EL (cell line): ENCODE measurements around the gene F2RL1.
"Not testable (repeated sequence)": the region's sequence is repeated elsewhere in the genome, so short reads cannot be mapped to it uniquely, and the experiment has no call there.

Source experiments
- DNase-seq: peaks from one replicate; pipeline ENCODE4 v3.0.0-alpha.2; 2016

F2RL1 gene, protein sequence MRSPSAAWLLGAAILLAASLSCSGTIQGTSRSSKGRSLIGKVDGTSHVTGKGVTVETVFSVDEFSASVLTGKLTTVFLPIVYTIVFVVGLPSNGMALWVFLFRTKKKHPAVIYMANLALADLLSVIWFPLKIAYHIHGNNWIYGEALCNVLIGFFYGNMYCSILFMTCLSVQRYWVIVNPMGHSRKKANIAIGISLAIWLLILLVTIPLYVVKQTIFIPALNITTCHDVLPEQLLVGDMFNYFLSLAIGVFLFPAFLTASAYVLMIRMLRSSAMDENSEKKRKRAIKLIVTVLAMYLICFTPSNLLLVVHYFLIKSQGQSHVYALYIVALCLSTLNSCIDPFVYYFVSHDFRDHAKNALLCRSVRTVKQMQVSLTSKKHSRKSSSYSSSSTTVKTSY

DNA sequence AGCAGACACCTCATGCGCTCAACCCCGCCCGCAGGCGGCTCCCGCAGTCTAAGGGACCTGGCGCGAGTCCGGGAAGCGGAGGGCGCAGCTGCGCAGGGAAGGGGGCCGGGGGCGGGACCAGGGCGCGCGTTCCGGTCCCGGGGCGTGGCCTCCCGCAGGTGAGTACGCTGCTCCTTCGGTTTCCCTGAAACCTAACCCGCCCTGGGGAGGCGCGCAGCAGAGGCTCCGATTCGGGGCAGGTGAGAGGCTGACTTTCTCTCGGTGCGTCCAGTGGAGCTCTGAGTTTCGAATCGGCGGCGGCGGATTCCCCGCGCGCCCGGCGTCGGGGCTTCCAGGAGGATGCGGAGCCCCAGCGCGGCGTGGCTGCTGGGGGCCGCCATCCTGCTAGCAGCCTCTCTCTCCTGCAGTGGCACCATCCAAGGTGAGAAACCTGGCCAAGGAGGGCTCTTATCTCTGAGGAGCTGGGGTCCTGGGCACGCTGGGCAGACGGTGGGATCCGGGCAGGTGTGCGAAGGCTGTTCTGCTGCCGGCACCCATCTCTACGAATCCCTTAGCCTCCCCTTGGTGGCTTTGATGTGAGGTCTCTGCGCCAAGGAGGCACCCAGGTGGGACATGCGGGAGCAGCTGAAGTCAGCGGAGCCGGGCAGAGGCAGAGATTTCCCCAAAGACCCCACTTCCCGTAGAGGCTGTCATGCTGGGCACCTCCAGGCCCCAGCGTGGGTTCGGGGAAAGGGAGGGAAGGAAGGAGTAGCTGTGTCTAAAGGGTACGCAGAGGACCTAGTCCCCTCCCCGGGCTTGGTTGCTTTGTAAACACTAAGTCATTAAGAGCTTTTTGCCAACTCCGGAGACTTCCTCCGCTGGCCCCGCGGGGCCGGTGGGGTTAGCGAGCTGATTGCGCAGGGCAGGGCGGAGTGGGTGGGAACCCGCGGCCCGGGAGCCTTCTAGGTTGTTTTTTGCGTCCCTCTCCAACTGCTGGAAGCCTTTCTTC lies at the start of gene F2RL1:
TSS of gene F2RL1 (plus strand) at position 187 of the 988 bp plus-strand sequence. CDS start at position 340, 153 bp downstream.
- peak; percentile 81 for DNase-seq

GRCh38 chr5:76771041-76771440 lies 47.8 kb upstream of the F2RL1 start:
- DNase-seq, result not testable (repeated sequence)

DNA sequence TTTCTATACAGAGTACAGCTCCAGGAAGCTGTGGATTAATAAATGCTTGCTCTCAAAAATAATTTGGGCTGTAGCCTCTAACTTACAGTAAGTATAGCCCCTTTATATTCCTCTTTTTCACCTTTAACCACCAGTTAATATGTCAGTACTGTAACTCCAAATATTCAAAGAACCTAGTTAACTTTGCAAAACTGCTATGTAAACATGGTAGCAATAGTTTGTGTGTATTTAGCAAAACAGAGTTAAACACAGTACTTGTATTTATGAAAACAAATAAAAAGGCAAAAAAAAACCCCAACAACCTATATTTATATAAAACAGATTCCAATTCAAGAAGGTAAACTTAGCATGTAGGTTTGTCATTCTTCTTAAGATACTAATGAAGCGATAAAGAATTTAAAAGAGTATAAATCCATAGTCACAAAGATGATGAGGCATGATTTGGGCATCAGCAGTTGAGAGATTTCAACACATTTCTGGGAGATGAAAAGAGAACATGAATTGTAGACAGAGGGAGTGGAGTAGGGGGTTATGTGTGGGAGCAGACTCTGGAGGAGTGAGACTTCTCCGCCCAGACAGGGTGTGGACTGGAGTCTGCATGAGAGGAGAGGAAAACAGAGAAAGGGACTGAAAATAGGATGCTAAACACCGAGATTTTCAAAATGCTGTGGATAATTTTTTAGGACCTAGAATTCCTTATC lies 47.0 kb upstream of the F2RL1 start:
- DNase-seq, result no peak

DNA sequence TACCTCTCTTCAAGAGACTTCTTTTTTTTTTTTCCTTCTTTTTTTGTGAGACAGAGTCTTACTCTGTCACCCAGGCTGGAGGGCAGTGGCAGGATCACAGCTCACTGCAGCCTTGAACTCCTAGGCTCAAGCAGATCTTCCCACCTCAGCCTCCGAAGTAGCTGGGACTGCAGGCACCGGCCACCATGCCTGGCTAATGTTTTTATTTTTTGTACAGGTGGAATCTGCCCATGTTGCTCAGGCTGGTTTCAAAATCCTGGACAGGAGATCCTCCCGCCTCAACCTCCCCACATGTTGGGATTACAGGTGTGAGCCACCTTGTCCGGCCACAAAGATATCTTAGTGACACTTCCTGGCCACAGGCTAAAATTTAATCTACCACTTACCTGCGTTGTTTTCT lies 42.9 kb upstream of the F2RL1 start:
- DNase-seq, result no peak

GRCh38 chr5:76776391-76776790 lies 42.4 kb upstream of the F2RL1 start:
- no peak for DNase-seq

GRCh38 chr5:76780616-76781015 lies 38.2 kb upstream of the F2RL1 start:
- not testable (repeated sequence) for DNase-seq

- DNase-seq, result no peak
These were observed 37.1 kb upstream of the F2RL1 start for GRCh38 chr5:76781775-76782174.

DNA sequence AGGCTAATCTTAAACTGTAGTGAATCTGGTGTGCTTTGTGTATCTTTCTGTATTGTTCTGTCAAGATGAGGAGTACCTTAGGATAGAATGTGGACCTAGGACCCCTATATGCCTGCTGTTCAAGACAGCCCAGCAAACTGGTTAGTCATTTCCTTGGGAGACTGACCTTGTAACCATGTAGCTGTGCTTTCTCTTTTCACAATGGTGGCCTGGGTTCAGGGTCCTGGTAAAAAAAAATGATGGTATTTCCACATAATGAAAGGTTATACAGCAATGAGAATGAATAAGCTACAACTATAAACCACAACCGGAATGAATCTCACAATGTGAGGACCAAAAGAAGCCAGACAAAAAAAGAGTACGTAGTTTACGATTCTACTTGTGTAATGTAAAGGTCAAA lies 36.4 kb upstream of the F2RL1 start:
- DNase-seq, result no peak

- no peak for DNase-seq
These were observed 31.6 kb upstream of the F2RL1 start for GRCh38 chr5:76787237-76787636.

GRCh38 chr5:76788362-76788761 lies 30.5 kb upstream of the F2RL1 start:
- no peak for DNase-seq

- not testable (repeated sequence) for DNase-seq
These were observed 29.6 kb upstream of the F2RL1 start for GRCh38 chr5:76789275-76789674.

GRCh38 chr5:76789991-76790581 lies 28.7 kb upstream of the F2RL1 start:
- no peak for DNase-seq

DNA sequence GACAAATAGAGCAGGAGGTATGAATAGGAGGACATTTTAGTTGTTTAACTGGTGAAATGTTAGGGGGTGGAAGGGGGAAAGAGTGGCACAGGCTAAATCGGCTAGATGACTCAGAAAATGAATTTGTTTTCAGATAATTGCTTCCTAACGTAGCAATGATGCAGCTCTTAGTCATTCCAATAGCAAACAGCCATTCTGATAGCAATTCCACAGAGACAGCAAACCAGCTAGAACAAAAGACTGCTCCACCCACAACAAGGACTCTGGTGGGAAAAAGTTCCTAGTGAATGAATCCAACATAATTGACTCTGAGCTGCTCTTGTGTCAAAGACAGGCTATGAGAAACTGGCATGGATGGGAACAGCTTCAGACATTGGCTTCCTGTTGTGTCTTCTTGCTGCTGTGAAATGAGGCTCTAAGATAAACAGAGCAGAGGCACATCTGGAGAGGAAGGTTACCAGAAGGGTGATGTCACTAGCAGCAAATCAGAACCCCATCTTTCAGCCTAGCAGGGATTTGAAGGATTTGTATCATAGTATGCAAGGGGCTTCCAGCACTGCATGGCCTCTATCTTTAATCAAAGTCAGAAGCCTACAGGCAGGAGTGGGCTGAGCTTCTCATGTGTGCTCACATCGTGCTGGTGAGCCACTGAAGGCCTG lies 28.1 kb upstream of the F2RL1 start:
- DNase-seq, result peak; percentile 95

DNA sequence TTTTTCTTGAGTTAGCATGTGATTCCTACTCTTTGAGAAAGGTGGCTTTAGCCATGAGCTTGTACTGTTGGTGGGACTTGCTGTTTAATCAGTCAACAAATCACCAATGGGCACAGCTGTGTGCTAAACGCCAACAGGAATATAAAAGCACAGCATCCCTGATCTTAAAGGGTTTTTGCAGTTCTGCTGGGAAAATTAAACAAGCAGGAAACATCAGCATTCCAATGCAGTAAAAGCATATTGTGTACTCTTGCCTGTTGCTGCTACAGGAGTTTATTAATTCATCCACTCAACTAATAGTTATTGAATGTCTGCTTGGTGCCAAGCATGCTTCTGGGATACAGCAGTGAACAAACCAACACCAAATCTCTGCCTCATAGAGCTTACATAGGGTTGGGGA lies 27.4 kb upstream of the F2RL1 start:
- no peak for DNase-seq

DNA sequence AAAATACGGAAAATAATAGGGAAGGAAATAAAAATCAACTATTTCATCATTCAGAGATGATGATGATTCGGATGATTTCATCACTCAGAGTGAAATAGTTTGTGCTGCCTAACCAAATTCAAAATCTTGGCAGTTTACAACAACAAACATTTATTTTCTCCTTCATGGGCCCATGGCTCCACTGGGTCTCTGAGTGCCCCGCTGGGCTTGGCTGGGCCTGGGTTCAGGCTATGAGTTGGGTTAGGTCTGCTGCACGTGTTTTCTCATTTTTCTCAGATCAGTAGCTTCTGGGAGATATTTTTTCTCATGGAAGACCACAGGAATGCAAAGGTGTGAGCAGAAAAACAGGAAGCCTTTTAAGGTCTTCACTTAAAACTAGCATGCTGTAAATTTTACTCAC lies 24.0 kb upstream of the F2RL1 start:
- no peak for DNase-seq

DNA sequence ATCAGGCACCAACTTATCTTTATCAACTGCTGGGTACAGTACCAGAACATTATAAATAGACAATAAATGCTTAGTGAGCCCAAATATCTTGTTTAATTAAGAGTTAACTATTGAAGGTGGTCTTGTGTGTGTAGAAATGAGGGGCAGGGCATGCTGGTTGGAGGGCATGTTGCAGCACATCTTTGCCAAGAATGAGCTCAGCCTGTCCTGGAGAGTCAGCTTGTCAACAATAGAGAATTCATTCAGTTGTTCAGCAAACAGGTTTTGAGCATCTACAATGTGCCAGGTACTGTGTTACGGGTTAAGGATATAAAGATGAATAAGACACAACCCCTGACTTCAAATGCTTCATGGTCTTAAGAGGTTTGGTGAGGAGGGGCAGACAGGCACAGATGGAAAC lies 19.2 kb upstream of the F2RL1 start:
- DNase-seq, result no peak

GRCh38 chr5:76800579-76800978 lies 18.3 kb upstream of the F2RL1 start:
- DNase-seq, result no peak

DNA sequence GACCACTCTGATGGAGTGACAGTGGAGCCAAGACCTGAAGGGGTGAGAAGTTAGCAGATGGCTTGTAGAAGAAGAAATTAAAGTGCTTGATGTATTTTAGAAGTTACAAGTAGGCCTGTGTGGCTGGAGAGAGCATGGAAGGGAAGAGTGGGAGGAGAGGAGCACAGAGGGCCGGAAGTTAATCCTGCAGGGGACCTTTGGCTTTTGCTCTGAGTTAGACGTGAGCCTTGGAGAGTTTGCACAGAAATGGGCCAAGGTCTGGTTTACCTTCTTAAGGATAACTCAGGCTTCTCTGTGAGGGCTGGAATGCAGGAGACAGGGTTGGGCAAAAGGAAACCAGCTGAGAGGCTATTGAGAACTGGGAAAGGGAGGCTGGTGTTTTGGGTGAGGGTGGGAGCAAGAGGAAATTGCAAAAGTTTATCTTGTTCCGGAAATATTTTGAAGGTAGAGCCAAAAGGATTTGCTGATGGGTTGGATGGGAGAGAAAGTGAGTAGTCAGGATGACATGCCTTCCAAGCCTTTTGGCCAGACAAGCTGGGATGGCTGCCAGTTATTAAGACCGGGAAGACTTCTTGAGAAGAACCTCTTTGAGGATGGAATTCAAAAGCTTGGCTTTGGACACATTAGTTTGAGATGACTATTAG lies 17.5 kb upstream of the F2RL1 start:
- peak; percentile 82 for DNase-seq

DNA sequence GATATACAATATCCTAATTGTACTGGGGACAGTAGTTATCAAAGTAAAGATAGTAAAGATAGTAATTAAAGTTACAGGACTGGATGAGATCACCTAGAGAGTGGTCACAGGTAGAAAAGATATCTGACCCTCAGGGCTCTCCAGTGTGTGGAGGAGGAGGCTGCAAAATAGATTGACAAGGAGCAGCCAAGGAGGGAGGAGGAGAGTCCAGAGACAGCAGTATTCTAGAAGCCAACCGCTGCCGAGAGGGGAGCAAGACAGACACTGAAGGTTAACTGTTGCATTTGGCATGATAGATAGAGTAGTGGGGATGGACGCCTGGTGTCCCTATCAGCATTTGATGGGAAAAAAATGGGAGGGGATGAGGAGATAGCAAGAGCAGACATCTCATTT lies 17.0 kb upstream of the F2RL1 start:
- DNase-seq, result no peak

- DNase-seq, result no peak
These were observed 14.6 kb upstream of the F2RL1 start for GRCh38 chr5:76804266-76804665.

DNA sequence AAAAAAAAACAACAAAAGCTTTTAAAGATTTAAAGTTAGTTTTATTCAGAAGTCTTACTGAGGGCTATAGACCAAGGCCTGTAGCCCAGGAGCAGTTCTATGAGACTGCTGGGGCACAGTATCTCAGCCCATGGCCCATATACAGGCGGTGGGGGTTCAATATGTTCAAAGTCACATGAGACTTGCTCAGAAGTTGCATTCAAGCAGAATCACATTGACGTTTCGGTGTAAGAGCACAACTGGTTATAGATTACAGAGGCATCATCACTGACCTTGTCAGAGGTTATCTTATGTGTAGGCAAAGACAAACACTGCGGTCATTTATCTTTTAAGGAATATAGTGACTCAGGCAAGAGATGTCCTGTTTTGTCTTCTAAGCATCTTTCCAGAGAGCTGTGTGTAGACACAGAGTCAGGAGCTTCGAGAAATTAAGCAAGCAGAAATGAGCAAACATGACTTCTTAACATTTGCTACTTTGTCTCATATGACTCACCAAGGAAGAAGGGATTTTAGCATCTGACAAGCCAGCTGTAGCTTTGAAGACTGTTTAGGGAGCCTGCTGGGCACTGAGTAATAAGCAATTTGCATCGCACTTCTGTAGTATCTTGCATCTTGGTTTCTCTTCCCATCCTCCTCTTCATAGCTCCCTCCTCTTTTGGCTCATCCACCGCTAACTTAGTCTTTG lies 12.9 kb upstream of the F2RL1 start:
- DNase-seq, result peak; percentile 95
